K562 (cell line): ENCODE results near the gene ZFAND2B. TPM values are rescaled to one million over a fixed set of nuclear protein-coding genes. Genes with fewer than 3 reads are reported as not detected.

Experiments used
- ADNP ChIP-seq: fragments of 200-800 bp; sonication (Bioruptor generic); IDR thresholded peaks from 2 replicates; pipeline ENCODE4 v1.6.1; 2016; ENCODE audit warnings: missing genetic modification characterization, missing compliant biosample characterization
- ARID3A ChIP-seq: IDR thresholded peaks from 2 replicates; pipeline ENCODE4 v1.6.1; 2012; ENCODE audit warnings: low read depth, low read length, improper control_type of control experiment, borderline replicate concordance
- C11orf30 ChIP-seq: fragments of 450-650 bp; IDR thresholded peaks from 2 replicates; pipeline ENCODE4 v1.6.1; 2016; ENCODE audit warnings: low read depth, mild to moderate bottlenecking
- FOXO4 ChIP-seq: fragments of 450-650 bp; formaldehyde crosslinking; IDR thresholded peaks from 2 replicates; pipeline ENCODE4 v1.4.0; 2020; ENCODE audit warnings: mild to moderate bottlenecking, moderate library complexity
- HMBOX1 ChIP-seq: sonication (generic); IDR thresholded peaks from 2 replicates; pipeline ENCODE4 v1.6.1; 2016
- LCOR ChIP-seq: sonication (generic); formaldehyde crosslinking; IDR thresholded peaks from 2 replicates; pipeline ENCODE4 v1.8.0; 2022; ENCODE audit warnings: mild to moderate bottlenecking, missing genetic modification reagents
- MXI1 ChIP-seq: IDR thresholded peaks from 2 replicates; pipeline ENCODE4 v1.6.1; 2011; ENCODE audit warnings: low read depth, mild to moderate bottlenecking, improper control_type of control experiment, low read length
- NR4A1 ChIP-seq, 2 experiments: fragments of 250-450 bp in 1 of 2; fragments of 450-650 bp in 1 of 2; sonication (Bioruptor Pico) in 1 of 2; IDR thresholded peaks; 2 replicates each; pipeline versions ENCODE4 v1.4.0 to v1.6.1; 2016 to 2020; ENCODE audit warnings: mild to moderate bottlenecking in 2 of 2, missing compliant biosample characterization in 1 of 2, missing genetic modification characterization in 1 of 2, moderate library complexity in 1 of 2
- PHB ChIP-seq: fragments of 250-450 bp; sonication (Bioruptor Pico); IDR thresholded peaks from 2 replicates; pipeline ENCODE4 v1.5.0; 2021
- PML ChIP-seq: IDR thresholded peaks from 2 replicates; pipeline ENCODE4 v1.6.1; 2012; ENCODE audit warnings: low read length, inconsistent platforms
- RHOXF2B ChIP-seq: fragments of 250-450 bp; sonication (Bioruptor Pico); conservative IDR thresholded peaks from 2 replicates; pipeline ENCODE4 v1.5.1; 2021
- SMC3 ChIP-seq: conservative IDR thresholded peaks from 2 replicates; pipeline ENCODE4 v1.6.1; 2011; ENCODE audit warnings: low read depth, low read length, improper control_type of control experiment; ENCODE audit not compliant: insufficient read depth
- TAF1 ChIP-seq: IDR thresholded peaks from 2 replicates; pipeline ENCODE4 v1.6.1; 2011; ENCODE audit warnings: mild to moderate bottlenecking, low read length, moderate library complexity; ENCODE audit not compliant: insufficient read depth, control insufficient read depth, severe bottlenecking; ENCODE audit errors: extremely low read depth
- TBP ChIP-seq: optimal IDR thresholded peaks from 2 replicates; pipeline ENCODE3; 2011; ENCODE audit warnings: low read depth, low read length, improper control_type of control experiment
- TCF7 ChIP-seq: sonication (generic); IDR thresholded peaks from 2 replicates; pipeline ENCODE4 v1.6.1; 2016; ENCODE audit warnings: antibody characterized with exemption, borderline replicate concordance
- TEAD4 ChIP-seq, 2 experiments: sonication (generic) in 1 of 2; formaldehyde crosslinking in 1 of 2; IDR thresholded peaks; 2 replicates each; pipeline versions ENCODE4 v1.6.1 to v1.8.0; 2012 to 2022; ENCODE audit warnings: borderline replicate concordance in 1 of 2, inconsistent platforms in 1 of 2, low read length in 1 of 2, mild to moderate bottlenecking in 1 of 2, missing genetic modification reagents in 1 of 2
- ZNF277 ChIP-seq: fragments of 250-450 bp; sonication (Bioruptor Pico); IDR thresholded peaks from 2 replicates; pipeline ENCODE4 v1.8.0; 2022; ENCODE audit warnings: inconsistent platforms, mild to moderate bottlenecking, moderate library complexity, borderline replicate concordance
- ZNF282 ChIP-seq: sonication (generic); formaldehyde crosslinking; IDR thresholded peaks from 2 replicates; pipeline ENCODE4 v1.8.1; 2023; ENCODE audit warnings: missing genetic modification reagents
- ZNF644 ChIP-seq: fragments of 200-800 bp; sonication (Bioruptor generic); IDR thresholded peaks from 2 replicates; pipeline ENCODE4 v1.6.1; 2016; ENCODE audit warnings: low read depth, missing genetic modification characterization, missing compliant biosample characterization
- ZNF740 ChIP-seq, 3 experiments: fragments of 200-800 bp in 1 of 3; sonication (Bioruptor generic) in 1 of 3; sonication (generic) in 1 of 3; formaldehyde crosslinking in 1 of 3; IDR thresholded peaks; 2 replicates each; pipeline versions ENCODE4 v1.6.1 to v1.8.0; 2016 to 2022; ENCODE audit warnings: mild to moderate bottlenecking in 2 of 3, missing compliant biosample characterization in 2 of 3, missing genetic modification characterization in 2 of 3, missing genetic modification reagents in 1 of 3
- polyA plus RNA-seq, 8 experiments: library from polyadenylated mRNA; depleted of rRNA in 4 of 8; stranded (reverse) in 5 of 8; unstranded in 3 of 8; fragments of >200 nt; fragmentation: Nextera tagmentation in 2 of 8; fragmentation: Illumina TruSeq in 1 of 8; extraction: Ambion mirVana in 2 of 8; extraction: Trizol in 1 of 8; gene quantifications; 2 replicates each; pipeline versions ENCODE4 v1.2.1 to v1.2.3, GENCODE V29; 2011 to 2014; ENCODE audit warnings: inconsistent platforms in 1 of 8, missing spikeins in 1 of 8
- total RNA-seq, 7 experiments: library from RNA; depleted of rRNA in 6 of 7; stranded (reverse); fragments of >200 nt in 6 of 7; fragmentation: Illumina TruSeq in 2 of 7; extraction: Trizol in 2 of 7; gene quantifications; 2 replicates each; pipeline versions ENCODE4 v1.2.1 to v1.2.3, GENCODE V29; 2011 to 2021; ENCODE audit warnings: low replicate concordance in 1 of 7

ZFAND2B gene
- total and polyA plus RNA-seq, 9 of the 15 experiments (the other 6 are each of a cell fraction or from before 2014, with no cell fraction given), result 9.9 to 33.3 (median 26.1) TPM

GRCh38 chr2:219253753-219254589 lies 47.4 kb downstream of the ZFAND2B start, which contains the start of gene TUBA4A (continued):
- TF ChIP-seq HMBOX1 (no peak), C11orf30 (no peak), TBP (peak; percentile 96), ARID3A (no peak), SMC3 (no peak), ZNF644 (tag) (no peak), TAF1 (peak; percentile 63), NR4A1 (CRISPR knock-in tag; IDR thresholded peaks at IDR 0.05) (no peak), NR4A1 (tag; IDR thresholded peaks at IDR 0.05) (no peak), TEAD4 (IDR thresholded peaks at IDR 0.05; ENCODE audit: low read length) (no peak), TEAD4 (CRISPR knock-in tag; IDR thresholded peaks at IDR 0.05; ENCODE audit: borderline replicate concordance) (no peak), ZNF282 (CRISPR knock-in tag) (no peak), ZNF740 (CRISPR knock-in tag; IDR thresholded peaks at IDR 0.05) (peak; percentile 59), ZNF740 (tag; IDR thresholded peaks at IDR 0.05) (peak in 1 of 2 experiments; percentile 11; a peak in 1 of 4 replicates), FOXO4 (CRISPR knock-in tag) (no peak), RHOXF2B (CRISPR knock-in tag) (no peak), PML (no peak), TCF7 (no peak), MXI1 (no peak), ADNP (tag) (no peak), LCOR (CRISPR knock-in tag) (no peak), ZNF277 (CRISPR knock-in tag) (no peak), PHB (CRISPR knock-in tag) (no peak)
